ENCODE data around the gene PIP4P1.

Gene PIP4P1

GRCh38 chr14:20440465-20440864 is 20.8 kb downstream of the PIP4P1 start:
- no peaks in the 10 kb centered on the region for H3K9me3 ChIP-seq
- H3K27me3 ChIP-seq, result no peaks in the 10 kb centered on the region
- peaks cover 2% of the 10 kb centered on the region for H3K36me3 ChIP-seq
- H3K27ac ChIP-seq, result peak overlapping the region; percentile 6
- no peak overlapping the region for H3K4me3 ChIP-seq (ENCODE audit: low read depth in 1 of 2, low read length in 1 of 2)
- H3K4me1 ChIP-seq (ENCODE audit: control insufficient read depth in 1 of 2, insufficient read depth in 1 of 2, low read depth in 1 of 2, low read length in 1 of 2), result peaks cover 13 to 17% of the 10 kb centered on the region in 2 experiments
- TF ChIP-seq, protein P1, sequence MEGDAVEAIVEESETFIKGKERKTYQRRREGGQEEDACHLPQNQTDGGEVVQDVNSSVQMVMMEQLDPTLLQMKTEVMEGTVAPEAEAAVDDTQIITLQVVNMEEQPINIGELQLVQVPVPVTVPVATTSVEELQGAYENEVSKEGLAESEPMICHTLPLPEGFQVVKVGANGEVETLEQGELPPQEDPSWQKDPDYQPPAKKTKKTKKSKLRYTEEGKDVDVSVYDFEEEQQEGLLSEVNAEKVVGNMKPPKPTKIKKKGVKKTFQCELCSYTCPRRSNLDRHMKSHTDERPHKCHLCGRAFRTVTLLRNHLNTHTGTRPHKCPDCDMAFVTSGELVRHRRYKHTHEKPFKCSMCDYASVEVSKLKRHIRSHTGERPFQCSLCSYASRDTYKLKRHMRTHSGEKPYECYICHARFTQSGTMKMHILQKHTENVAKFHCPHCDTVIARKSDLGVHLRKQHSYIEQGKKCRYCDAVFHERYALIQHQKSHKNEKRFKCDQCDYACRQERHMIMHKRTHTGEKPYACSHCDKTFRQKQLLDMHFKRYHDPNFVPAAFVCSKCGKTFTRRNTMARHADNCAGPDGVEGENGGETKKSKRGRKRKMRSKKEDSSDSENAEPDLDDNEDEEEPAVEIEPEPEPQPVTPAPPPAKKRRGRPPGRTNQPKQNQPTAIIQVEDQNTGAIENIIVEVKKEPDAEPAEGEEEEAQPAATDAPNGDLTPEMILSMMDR (IDR thresholded peaks at IDR 0.05), result no peak

DNA sequence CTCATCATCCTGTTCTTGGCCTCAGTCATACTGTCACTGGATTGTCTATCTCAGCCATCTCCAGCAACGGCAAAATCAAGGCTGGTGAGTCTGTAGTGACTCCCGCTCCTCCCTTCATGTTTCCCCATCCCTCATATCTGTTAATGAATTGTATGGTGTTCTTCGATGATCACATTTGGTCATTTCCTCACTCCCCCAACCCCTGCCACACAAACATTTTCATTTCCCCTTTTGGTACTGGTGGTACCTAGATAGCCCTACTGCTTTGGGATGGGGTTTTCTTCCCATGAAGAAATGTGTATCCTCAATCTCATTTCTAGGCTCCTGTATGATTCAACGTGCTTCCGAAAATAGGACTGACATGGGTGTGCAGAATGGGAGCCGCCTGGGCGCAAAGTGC is 22.6 kb downstream of the PIP4P1 start:
- Histone ChIP-seq H3K36me3 (no peaks in the 10 kb centered on the region), H3K27ac (no peak overlapping the region)
- TF ChIP-seq, protein P1 (IDR thresholded peaks at IDR 0.05), result no peak

GRCh38 chr14:20436363-20436755 is 24.9 kb downstream of the PIP4P1 start:
- TF ChIP-seq, protein P1 (IDR thresholded peaks at IDR 0.05), result no peak
- Histone ChIP-seq H3K4me1 (ENCODE audit: control insufficient read depth in 1 of 2, insufficient read depth in 1 of 2, low read depth in 1 of 2, low read length in 1 of 2) (peaks cover 9 to 10% of the 10 kb centered on the region in 2 experiments), H3K27ac (no peak overlapping the region)

More for the DNA sequence above, 22.6 kb downstream of the PIP4P1 start:
- Histone ChIP-seq H3K27me3 (no peaks in the 10 kb centered on the region), H3K4me1 (ENCODE audit: control insufficient read depth in 1 of 2, insufficient read depth in 1 of 2, low read depth in 1 of 2, low read length in 1 of 2) (peaks cover 13 to 17% of the 10 kb centered on the region in 2 experiments), H3K4me3 (ENCODE audit: low read depth in 1 of 2, low read length in 1 of 2) (no peak overlapping the region), H3K9me3 (no peaks in the 10 kb centered on the region)

GRCh38 chr14:20435582-20436362 is 25.5 kb downstream of the PIP4P1 start, which contains the start of gene KLHL33:
KLHL33 (minus strand) TSS chr14:20436166; CDS start chr14:20435811, 355 bp downstream.
- Histone ChIP-seq H3K9me3 (no peaks in the 10 kb centered on the region), H3K4me3 (ENCODE audit: low read depth in 1 of 2, low read length in 1 of 2) (no peak within 1 kb of the TSS), H3K4me1 (ENCODE audit: control insufficient read depth in 1 of 2, insufficient read depth in 1 of 2, low read depth in 1 of 2, low read length in 1 of 2) (peaks cover 3 to 4% of the 10 kb centered on the region in 2 experiments), H3K27me3 (no peaks in the 10 kb centered on the region), H3K36me3 (no peaks in the 10 kb centered on the region), H3K27ac (no peak within 1 kb of the TSS)
- TF ChIP-seq, protein P1 (IDR thresholded peaks at IDR 0.05), result no peak

More at GRCh38 chr14:20436363-20436755, 24.9 kb downstream of the PIP4P1 start:
- no peaks in the 10 kb centered on the region for H3K36me3 ChIP-seq
- no peak overlapping the region for H3K4me3 ChIP-seq (ENCODE audit: low read depth in 1 of 2, low read length in 1 of 2)
- no peaks in the 10 kb centered on the region for H3K9me3 ChIP-seq
- no peaks in the 10 kb centered on the region for H3K27me3 ChIP-seq

DNA sequence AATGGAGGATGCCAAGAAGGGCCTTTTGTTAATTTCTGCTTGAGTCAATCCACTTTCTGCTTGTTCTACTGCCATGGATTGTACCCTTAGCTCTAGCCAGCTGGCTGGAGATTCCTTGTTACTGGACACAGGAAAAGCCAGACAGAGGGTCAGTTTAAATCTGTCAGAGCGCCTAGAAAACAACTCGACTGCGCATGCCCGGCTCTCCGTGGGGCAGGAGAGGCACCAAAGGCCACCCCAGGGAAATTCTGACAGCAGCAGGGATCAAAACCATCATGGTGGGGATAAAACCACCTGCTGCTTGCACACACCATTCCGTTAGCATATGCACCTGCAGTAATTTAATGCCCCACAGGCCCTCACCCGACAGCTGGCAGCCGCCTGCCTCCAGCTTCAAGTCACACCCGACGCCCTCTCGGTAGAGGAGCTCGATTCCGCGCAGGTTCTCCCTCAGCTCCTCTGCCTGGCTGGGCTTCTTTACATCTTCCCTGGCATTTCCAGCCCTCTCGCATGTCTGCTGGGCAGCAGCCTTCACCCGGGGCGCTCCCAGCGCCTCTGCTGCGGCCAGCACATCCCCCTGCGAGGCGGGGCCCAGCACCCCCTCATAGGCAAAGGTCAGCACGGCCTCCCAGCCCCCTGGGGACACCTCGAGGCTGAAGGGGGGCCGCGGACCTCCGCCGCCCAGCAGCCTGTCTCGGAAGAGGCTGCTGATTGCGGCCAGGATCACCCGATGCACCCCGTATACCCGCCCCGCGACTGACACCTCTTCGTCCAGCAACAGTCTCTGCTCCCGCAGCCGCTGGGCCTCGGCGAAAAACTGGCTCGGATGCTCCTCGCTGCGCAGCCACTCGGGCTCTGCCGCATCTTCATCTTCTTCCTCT is 26.3 kb downstream of the PIP4P1 start:
- Histone ChIP-seq H3K4me3 (ENCODE audit: low read depth in 1 of 2, low read length in 1 of 2) (no peak overlapping the region), H3K27me3 (no peaks in the 10 kb centered on the region), H3K36me3 (no peaks in the 10 kb centered on the region), H3K9me3 (no peaks in the 10 kb centered on the region), H3K27ac (no peak overlapping the region), H3K4me1 (ENCODE audit: control insufficient read depth in 1 of 2, insufficient read depth in 1 of 2, low read depth in 1 of 2, low read length in 1 of 2) (peaks cover 2% of the 10 kb centered on the region in 2 experiments)
- TF ChIP-seq, protein P1 (IDR thresholded peaks at IDR 0.05), result no peak
